ENCODE measurements around the gene PPP1R14C.

PPP1R14C gene

DNA sequence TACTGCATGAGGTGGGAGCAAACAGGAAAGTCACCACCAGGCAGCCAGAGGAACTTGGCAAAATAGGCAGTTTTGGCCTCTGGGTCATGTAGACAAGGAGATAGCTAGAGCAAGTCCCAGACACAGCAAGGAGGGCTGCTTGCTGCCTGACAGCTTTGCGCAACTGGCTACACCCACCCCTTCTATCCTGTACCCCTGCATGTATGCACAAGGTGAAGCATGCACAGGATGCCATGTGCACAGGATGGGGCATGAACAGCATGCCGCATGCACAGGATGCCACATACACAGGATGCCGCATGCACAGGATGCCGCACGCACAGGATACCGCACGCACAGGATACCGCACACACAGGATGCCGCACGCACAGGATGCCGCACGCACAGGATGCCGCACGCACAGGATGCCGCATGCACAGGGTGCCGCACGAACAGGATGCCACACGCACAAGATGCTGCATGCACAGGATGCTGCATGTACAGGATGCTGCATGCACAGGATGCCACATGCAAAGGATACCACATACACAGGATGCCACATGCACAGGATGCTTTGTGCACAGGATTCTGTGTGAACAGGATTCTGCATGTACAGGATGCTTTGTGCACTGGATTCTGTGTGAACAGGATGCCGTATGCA, 121.0 kb downstream of the PPP1R14C start:
- no peaks in the 10 kb centered on the region for H3K36me3 ChIP-seq (ENCODE audit: insufficient read depth)
- H3K79me2 ChIP-seq (ENCODE audit: insufficient read depth, low read depth) = no peaks in the 10 kb centered on the region
- no peaks in the 10 kb centered on the region for H4K20me1 ChIP-seq (ENCODE audit: insufficient read depth)
- H3K27me3 ChIP-seq (ENCODE audit: insufficient read depth, low read depth) = no peaks in the 10 kb centered on the region
- no peak overlapping the region for H3K9ac ChIP-seq
- TF ChIP-seq, protein P1, sequence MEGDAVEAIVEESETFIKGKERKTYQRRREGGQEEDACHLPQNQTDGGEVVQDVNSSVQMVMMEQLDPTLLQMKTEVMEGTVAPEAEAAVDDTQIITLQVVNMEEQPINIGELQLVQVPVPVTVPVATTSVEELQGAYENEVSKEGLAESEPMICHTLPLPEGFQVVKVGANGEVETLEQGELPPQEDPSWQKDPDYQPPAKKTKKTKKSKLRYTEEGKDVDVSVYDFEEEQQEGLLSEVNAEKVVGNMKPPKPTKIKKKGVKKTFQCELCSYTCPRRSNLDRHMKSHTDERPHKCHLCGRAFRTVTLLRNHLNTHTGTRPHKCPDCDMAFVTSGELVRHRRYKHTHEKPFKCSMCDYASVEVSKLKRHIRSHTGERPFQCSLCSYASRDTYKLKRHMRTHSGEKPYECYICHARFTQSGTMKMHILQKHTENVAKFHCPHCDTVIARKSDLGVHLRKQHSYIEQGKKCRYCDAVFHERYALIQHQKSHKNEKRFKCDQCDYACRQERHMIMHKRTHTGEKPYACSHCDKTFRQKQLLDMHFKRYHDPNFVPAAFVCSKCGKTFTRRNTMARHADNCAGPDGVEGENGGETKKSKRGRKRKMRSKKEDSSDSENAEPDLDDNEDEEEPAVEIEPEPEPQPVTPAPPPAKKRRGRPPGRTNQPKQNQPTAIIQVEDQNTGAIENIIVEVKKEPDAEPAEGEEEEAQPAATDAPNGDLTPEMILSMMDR (conservative IDR thresholded peaks at IDR 0.05; ENCODE audit: low read depth, low read length) = no peak
- no peak overlapping the region for H3K4me3 ChIP-seq (IDR thresholded peaks at IDR 0.05; ENCODE audit: insufficient read depth, low read depth, low read length)
- H3K4me2 ChIP-seq = no peak overlapping the region
- no peak overlapping the region for H2AFZ ChIP-seq (ENCODE audit: low read depth)
- no peaks in the 10 kb centered on the region for H3K4me1 ChIP-seq (ENCODE audit: low read depth, poor library complexity, severe bottlenecking)
- no peak overlapping the region for H3K27ac ChIP-seq

DNA sequence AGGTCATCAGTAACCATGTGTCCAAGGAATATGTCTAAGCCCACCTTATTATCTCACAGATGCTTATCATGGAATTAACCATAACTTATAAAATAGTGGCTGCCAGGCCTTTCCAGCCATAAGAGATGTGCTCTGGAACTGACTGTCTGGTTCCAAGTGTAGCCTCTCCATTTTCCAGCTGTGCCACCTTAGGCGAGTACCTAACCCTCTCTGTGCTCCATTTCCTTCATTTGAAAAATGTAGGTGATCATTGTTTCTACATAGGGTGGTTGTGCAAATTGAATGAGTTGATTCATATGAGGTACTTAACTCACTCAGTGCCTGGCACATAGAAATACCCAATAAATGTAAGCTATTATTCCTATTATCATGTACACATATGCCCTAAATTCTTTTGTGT, 123.5 kb downstream of the PPP1R14C start:
- Histone ChIP-seq H4K20me1 (ENCODE audit: insufficient read depth) (no peaks in the 10 kb centered on the region), H3K27me3 (ENCODE audit: insufficient read depth, low read depth) (no peaks in the 10 kb centered on the region), H3K4me1 (ENCODE audit: low read depth, poor library complexity, severe bottlenecking) (no peaks in the 10 kb centered on the region), H2AFZ (ENCODE audit: low read depth) (no peak overlapping the region), H3K27ac (no peak overlapping the region), H3K4me2 (no peak overlapping the region), H3K36me3 (ENCODE audit: insufficient read depth) (no peaks in the 10 kb centered on the region), H3K4me3 (IDR thresholded peaks at IDR 0.05; ENCODE audit: insufficient read depth, low read depth, low read length) (no peak overlapping the region), H3K79me2 (ENCODE audit: insufficient read depth, low read depth) (no peaks in the 10 kb centered on the region), H3K9ac (no peak overlapping the region)
- TF ChIP-seq, protein P1 (conservative IDR thresholded peaks at IDR 0.05; ENCODE audit: low read depth, low read length) = no peak

DNA sequence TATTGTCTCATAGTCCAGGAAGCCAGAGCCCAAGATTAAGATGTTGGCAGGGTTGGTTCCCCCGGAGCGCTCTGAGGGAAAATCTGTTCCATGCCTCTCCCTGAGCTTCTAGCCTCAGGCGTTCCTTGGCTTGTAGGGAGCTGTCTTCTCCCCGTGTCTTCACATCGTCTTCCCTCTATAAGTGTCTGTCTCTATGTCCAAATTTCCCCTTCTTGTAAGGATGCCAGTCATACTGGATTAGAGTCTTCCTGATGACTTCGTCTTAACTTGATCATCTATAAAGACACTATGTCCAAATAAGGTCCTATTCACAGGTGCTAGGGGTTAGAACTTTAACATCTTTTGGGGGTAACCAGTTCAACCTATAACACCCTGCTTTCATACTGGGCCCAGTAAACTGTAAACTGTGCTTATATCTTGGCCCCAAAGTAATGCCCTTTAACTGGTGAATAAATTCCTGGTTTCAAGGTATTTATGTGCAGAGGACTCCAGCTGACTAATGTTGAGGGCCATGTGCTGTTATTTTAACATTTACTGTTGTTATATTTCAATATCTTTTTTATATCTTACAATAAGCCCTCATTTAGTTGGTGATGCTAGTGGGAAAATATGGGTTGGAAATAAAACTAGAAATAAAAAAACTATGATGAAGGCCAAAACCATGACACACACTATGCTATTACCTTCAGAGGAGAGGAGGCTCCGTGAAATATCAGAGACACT, 124.3 kb downstream of the PPP1R14C start:
- Histone ChIP-seq H3K79me2 (ENCODE audit: insufficient read depth, low read depth) (no peaks in the 10 kb centered on the region), H3K4me3 (IDR thresholded peaks at IDR 0.05; ENCODE audit: insufficient read depth, low read depth, low read length) (no peak overlapping the region), H3K4me2 (no peak overlapping the region), H2AFZ (ENCODE audit: low read depth) (no peak overlapping the region), H3K36me3 (ENCODE audit: insufficient read depth) (no peaks in the 10 kb centered on the region), H3K27ac (no peak overlapping the region), H3K4me1 (ENCODE audit: low read depth, poor library complexity, severe bottlenecking) (no peaks in the 10 kb centered on the region), H4K20me1 (ENCODE audit: insufficient read depth) (no peaks in the 10 kb centered on the region), H3K27me3 (ENCODE audit: insufficient read depth, low read depth) (no peaks in the 10 kb centered on the region), H3K9ac (no peak overlapping the region)
- TF ChIP-seq, protein P1 (conservative IDR thresholded peaks at IDR 0.05; ENCODE audit: low read depth, low read length) = no peak

DNA sequence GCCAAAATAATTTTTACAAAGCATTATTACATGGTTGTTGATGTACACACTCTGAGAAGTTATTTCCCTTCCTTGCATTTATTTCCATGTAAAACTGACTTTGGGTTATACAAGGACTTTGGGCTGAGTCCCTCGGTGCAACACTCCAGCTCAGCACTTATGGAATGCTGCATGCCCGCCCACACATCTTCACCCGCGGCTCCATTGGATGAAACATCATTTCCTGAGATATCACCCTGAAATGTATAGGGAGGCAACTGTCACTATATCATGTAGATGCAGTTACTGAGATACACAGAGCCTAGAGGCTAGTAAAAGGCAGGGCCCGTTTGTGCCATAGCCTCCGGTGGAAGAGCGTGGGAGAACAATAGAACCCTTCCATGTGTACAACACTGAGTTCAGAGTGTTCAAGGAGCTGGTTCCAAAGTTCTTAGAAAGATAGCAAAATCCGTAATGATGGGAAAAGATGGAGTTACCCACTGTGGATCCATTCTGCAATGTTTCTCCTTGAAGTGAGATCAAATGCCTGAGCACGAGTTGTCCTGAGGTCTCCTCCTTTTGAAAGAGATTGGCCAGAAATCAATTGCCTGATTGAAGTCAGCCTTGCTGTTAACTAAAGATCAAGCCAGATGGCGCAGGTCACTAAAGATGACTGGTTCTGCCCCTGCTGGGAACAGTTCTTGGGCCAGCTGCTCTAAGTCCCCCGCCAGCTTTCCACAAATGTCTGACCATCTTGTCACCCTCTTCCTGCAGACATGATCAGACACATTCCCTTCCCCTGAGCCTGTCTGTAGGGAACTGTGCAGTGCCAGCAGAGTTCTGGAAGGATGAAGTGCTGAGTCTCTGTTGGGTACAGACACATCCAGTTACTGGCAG, 125.1 kb downstream of the PPP1R14C start:
- Histone ChIP-seq H4K20me1 (ENCODE audit: insufficient read depth) (no peaks in the 10 kb centered on the region), H3K27me3 (ENCODE audit: insufficient read depth, low read depth) (no peaks in the 10 kb centered on the region), H2AFZ (ENCODE audit: low read depth) (no peak overlapping the region), H3K79me2 (ENCODE audit: insufficient read depth, low read depth) (no peaks in the 10 kb centered on the region), H3K9ac (no peak overlapping the region), H3K4me1 (ENCODE audit: low read depth, poor library complexity, severe bottlenecking) (no peaks in the 10 kb centered on the region), H3K36me3 (ENCODE audit: insufficient read depth) (no peaks in the 10 kb centered on the region), H3K4me2 (no peak overlapping the region), H3K4me3 (IDR thresholded peaks at IDR 0.05; ENCODE audit: insufficient read depth, low read depth, low read length) (no peak overlapping the region), H3K27ac (no peak overlapping the region)
- TF ChIP-seq, protein P1 (conservative IDR thresholded peaks at IDR 0.05; ENCODE audit: low read depth, low read length) = no peak
